Measurements from ENCODE around the gene DUS2. TPM values are rescaled to one million over a fixed set of nuclear protein-coding genes. Genes with fewer than 3 reads are reported as not detected.

DUS2 gene
- total RNA-seq, 4 donors from 2014 or later, result 8.4 to 12.5 (median 9.7) TPM

- Histone ChIP-seq H3K27ac (replicated peaks in 1 of 4) (no peak overlapping the region), H3K27me3 (peaks cover 0 to 25% (median 4%) of the 10 kb centered on the region in 4 donors), H3K4me3 (no peak overlapping the region), H3K9me3 (no peaks in the 10 kb centered on the region), H3K4me1 (peaks cover 0 to 5% (median 0%) of the 10 kb centered on the region in 4 donors), H3K36me3 (no peaks in the 10 kb centered on the region)
- WGBS, result 83% methylated on average over 8 of the region's 9 CpGs
- TF ChIP-seq POLR2A (IDR thresholded peaks at IDR 0.05; ENCODE audit: low read depth) (no peak), CTCF (IDR thresholded peaks at IDR 0.05) (no peak), EP300 (IDR thresholded peaks at IDR 0.05) (no peak), POLR2AphosphoS5 (IDR thresholded peaks at IDR 0.05) (no peak)
- DNase-seq (ENCODE audit: extremely low spot score), result no peak
- intact Hi-C loops (cut with DNase I), result no loop called here
Measured at GRCh38 chr16:67977469-67978227, 45.4 kb upstream of the DUS2 start.

DNA sequence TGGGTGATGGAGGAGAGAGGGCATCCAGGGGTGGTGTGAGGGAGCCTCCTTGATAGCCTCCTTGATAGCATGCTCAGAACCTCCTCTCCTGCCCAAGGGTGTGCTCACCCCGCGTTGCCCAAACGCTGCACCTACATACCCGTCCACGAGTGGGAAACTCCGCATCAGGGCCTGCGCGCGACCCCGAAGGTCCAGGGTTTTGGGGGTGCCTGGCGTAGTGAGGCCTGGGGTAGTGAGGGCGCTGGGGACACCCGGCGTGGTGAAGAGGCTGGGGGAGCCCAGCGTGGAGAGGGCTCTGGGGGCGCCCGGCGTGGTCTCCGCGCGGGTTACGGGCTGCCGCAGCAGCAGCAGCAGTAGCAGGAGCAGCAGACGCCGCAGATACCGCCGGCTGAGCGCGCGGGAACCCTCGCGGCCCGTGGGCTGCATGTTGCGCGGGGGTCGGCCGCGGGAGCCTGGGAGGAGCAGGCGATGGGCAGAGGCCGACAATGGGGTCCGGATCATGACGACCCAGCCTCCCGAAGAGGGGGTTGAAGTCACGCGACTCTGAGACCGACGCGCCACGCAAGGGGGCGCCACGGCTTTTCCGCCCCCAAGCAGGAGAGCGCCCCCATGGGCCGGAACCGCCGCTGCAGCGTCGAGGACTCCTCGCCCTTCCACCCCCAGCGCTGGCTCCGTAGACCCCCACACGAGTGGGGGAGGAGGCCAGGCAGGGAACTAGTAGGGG is 43.0 kb upstream of the DUS2 start, which contains the start of gene DPEP3:
TSS of gene DPEP3 (minus strand) at position 545 of the 724 bp plus-strand sequence. CDS start at position 426, 119 bp downstream.
- no peak within 1 kb of the TSS for H3K27ac ChIP-seq (replicated peaks in 1 of 4)
- TF ChIP-seq POLR2A (IDR thresholded peaks at IDR 0.05; ENCODE audit: low read depth) (no peak), CTCF (IDR thresholded peaks at IDR 0.05) (peak in 1 of 3 experiments; percentile 21), POLR2AphosphoS5 (IDR thresholded peaks at IDR 0.05) (no peak)
- no peaks in the 10 kb centered on the region for H3K36me3 ChIP-seq
- H3K4me3 ChIP-seq, result no peak within 1 kb of the TSS
- intact Hi-C loops (cut with DNase I), result no loop called here
- H3K4me1 ChIP-seq, result peaks cover 9 to 19% (median 12%) of the 10 kb centered on the region in 4 donors
- H3K9me3 ChIP-seq, result no peaks in the 10 kb centered on the region
- peaks cover 0 to 31% (median 4%) of the 10 kb centered on the region in 4 donors for H3K27me3 ChIP-seq
- WGBS, result 54% methylated on average over 50 of the region's 62 CpGs
- no peak for DNase-seq (ENCODE audit: extremely low spot score)

GRCh38 chr16:67982011-67982696 is 40.9 kb upstream of the DUS2 start:
- DNase-seq (ENCODE audit: extremely low spot score), result no peak
- 96% methylated on average over 39 of the region's 49 CpGs for WGBS
- Histone ChIP-seq H3K27me3 (peaks cover 0 to 31% (median 4%) of the 10 kb centered on the region in 4 donors), H3K9me3 (no peaks in the 10 kb centered on the region), H3K4me3 (no peak overlapping the region), H3K27ac (replicated peaks in 1 of 4) (no peak overlapping the region), H3K36me3 (no peaks in the 10 kb centered on the region), H3K4me1 (peaks cover 9 to 22% (median 14%) of the 10 kb centered on the region in 4 donors)
- intact Hi-C loops (cut with DNase I), result no loop called here
- TF ChIP-seq CTCF (IDR thresholded peaks at IDR 0.05) (no peak), POLR2A (IDR thresholded peaks at IDR 0.05; ENCODE audit: low read depth) (no peak), EP300 (IDR thresholded peaks at IDR 0.05) (no peak), POLR2AphosphoS5 (IDR thresholded peaks at IDR 0.05) (no peak)

GRCh38 chr16:67986949-67987348 is 36.1 kb upstream of the DUS2 start:
- Histone ChIP-seq H3K4me1 (peaks cover 4 to 22% (median 14%) of the 10 kb centered on the region in 4 donors), H3K9me3 (no peaks in the 10 kb centered on the region), H3K27ac (replicated peaks in 1 of 4) (no peak overlapping the region), H3K36me3 (no peaks in the 10 kb centered on the region), H3K27me3 (peaks cover 0 to 10% (median 0%) of the 10 kb centered on the region in 4 donors), H3K4me3 (no peak overlapping the region)
- 91% methylated on average over 5 of the region's 5 CpGs for WGBS
- no peak for DNase-seq (ENCODE audit: extremely low spot score)
- intact Hi-C loops (cut with DNase I), result no loop called here
- no peak for TF ChIP-seq CTCF (IDR thresholded peaks at IDR 0.05)

Data from esophagus muscularis mucosa (tissue), 4 donors.